CD4-positive, alpha-beta T cell treated with Interleukin-1 beta for 1 hour (primary cell): Measurements from ENCODE around the gene CD47.

ENCODE experiments used
- DNase-seq, 2 donors: peaks; one replicate each; pipeline ENCODE4 v3.0.0-alpha.2; 2020 to 2022

The CD47 gene

DNA sequence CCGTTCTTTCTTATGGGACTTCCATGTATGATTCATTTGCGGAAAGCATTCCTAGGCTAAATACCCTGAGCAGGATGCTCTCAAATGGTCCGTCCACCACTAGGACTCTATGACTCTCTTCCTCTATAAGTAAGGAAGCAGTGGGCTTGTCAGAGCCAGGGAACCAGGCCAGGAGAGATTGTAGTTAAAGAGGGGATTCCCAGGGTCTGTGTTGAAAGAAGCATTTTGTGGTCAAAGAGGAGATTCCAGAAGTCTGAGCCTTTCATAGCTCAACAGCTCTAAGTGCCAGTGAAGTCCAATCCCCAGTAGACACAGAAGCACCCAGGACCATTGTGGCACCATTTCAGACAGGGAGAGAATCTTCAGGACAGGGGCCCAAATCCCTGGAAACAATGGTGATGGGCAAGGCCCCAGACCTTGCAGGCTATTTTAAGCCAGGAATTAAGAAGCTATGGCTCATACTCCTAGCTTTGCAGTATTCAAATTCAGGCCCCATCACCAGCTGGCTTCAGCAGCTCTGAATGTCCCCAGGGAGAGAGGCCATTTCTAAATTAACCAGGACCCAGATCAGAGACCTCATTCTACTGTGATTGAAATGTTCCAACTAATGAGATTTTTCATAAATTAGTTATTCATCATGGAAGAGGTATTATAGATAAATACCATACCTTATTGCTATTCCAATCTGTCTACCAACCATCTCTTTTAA is 81.7 kb downstream of the CD47 start:
- DNase-seq, result no peak

DNA sequence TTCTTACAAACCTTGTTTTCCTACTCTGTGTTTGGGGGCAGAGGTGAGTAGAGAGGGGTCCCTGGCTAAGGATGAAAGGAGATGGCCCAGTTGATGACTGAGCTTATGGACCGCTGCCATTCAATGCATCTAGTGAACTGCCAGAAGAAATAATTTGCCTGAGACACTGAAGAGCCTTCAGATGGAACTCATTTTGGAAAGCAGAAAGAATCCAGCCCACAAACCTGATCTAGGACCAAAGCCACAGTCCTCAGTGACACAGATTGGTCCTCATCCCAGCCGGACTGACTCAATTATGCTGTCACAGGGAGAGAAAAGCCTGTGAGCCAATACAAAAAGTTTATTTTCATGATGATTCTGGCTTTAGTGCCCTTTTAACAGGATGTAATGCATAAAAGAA is 82.7 kb downstream of the CD47 start:
- no peak for DNase-seq

DNA sequence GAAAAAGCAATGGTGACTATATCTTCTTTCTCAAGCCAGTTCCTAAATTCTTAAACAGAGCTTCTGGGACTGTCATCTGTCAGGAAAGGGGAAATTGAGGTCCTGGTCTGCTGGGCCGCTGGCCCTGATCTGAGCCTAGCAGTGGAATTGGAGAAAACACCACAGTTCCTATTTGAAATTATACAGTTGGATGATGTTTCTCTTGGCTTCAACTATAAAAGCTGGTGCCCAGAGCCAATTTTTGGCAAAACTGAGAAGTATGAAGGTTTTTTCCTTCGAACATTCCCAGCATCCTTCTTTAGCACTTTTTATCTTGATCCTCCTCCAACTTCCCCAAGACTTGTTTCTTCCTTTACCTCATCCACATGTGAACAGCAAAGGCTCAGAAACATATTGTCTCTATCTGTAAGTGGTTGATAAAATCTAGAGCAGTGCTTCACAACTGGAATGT is 83.9 kb downstream of the CD47 start:
- DNase-seq, result no peak

DNA sequence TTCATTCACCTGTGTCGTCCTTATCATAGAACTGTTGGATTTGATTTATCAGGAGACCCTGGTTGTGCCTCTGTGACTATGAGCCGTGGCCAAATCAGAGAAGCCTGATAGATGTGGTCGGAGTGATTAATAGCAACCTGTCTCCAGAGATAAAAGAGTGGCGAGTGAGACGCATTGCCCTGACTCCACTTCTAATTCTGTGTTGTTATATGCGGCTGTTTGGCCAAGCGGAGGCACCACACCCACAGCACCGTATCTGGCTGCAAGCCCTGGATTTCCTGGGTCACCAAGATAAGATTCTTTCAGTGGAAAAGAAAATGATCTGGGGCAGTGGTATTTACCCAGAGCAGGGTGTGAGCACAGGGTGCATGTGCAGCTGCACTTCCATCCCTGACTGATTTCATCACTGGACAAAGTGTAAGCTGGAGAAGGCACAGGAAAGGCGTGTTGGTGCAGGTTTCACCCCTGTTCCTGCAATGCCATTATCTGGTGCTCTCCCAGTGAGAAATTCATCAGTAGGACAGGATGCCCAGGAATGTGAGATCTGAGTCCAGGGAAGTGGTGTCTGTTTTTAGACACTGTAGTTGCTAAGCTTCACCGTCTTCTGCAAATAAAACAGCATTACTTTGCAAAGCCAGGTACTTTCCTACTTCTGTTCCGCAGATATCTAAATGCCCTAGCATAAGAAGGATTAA is 84.6 kb downstream of the CD47 start:
- no peak for DNase-seq

DNA sequence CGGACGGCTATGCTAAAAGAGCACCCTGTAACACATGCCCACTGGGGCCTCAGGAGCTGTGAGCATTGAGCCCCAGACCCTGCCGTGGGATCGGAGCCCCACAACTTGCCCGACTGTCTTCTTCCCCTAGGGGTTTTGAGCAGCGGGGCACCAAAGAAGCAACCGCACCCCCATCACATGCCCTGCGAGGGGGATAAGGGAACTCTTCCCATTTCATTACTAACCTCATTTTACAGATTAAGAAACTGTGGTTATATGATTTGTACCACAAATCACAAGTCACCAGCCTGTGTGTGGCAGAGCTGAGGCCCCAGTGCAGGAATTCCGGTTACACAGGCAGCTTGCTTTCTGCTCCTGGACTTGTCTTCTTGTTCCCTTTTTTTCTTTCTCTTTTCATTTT is 86.2 kb downstream of the CD47 start:
- DNase-seq, result no peak

DNA sequence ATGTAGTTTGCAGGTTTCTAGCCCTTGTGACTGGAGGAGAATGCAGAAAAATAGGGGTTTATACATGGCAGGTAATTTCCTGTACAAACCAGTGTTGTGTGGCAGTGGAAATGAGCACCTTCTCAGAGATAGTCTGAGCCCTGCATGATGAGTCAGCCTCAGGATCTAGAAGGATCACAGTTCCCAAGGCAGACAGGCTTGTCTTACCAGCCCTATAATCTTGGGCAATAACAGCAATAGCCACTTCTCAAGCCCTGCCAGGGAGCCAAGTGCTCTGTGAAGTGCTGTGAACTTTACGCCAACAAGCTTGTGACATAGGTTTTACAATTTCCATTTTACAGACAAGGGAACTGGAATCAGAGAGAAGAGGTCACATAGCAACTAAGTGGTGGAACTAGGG is 89.4 kb downstream of the CD47 start:
- DNase-seq, result no peak

DNA sequence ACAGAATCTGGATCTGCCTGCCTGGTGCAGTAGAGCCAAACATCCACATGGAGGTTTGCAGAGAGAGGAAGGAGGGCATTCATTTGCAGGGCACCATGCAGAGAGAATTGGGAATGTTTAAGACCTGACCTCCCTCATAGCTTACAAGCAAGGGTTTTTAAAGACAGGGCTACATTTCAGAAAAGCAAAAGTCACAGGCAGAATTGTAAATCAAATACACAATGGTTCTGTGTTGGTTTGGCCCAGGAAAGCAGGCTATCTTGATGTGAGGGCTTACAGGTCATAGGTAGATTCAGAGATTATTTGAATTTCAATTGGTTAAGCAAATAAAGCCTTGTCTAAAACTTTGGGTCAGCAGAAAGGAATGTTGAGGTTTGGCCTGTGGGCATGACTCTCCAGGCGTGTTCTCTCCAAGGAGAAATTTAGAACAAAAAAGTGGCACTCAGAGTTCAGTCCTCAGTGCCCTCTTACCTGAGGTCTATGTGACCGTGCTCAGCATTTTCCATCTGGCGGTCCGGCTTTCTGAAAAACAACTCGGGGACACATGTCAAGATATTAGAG is 91.5 kb downstream of the CD47 start:
- no peak for DNase-seq

DNA sequence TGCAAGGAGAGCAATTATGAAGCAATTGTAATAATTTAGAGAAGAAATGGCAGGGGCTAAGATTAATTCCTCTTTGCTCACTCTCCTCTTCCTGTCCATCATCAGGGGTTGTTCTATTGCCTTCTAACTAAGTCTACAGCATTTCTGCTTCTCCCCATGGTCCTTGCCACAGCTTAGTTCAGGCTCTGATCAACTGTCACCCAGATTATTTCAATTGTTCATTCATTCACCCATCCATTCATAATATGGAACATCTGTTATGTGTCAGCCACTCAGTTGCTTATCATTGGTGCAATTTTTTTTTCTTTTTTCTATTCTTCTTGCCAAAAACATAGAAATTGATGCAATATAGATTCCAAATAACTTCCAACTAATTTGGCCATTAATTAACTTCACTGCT is 93.2 kb downstream of the CD47 start:
- DNase-seq, result no peak

DNA sequence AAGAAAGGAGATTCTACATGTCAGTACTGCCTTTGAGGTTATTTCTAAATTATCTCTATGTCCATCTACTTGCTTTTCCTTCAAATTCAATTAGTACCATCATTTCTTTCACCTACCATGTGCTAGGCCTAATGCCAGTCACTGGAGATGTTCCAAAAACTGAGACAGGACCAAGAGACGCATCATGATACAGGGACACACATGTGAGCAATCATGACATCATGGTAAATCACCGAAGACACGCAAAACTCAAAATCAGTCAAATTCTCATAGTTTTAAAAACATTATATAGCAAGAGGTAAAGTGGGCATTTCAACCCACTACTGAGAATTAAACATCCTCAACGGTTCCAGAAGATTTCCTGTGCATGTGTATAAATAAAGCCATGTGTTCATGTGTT is 95.0 kb downstream of the CD47 start:
- no peak for DNase-seq

DNA sequence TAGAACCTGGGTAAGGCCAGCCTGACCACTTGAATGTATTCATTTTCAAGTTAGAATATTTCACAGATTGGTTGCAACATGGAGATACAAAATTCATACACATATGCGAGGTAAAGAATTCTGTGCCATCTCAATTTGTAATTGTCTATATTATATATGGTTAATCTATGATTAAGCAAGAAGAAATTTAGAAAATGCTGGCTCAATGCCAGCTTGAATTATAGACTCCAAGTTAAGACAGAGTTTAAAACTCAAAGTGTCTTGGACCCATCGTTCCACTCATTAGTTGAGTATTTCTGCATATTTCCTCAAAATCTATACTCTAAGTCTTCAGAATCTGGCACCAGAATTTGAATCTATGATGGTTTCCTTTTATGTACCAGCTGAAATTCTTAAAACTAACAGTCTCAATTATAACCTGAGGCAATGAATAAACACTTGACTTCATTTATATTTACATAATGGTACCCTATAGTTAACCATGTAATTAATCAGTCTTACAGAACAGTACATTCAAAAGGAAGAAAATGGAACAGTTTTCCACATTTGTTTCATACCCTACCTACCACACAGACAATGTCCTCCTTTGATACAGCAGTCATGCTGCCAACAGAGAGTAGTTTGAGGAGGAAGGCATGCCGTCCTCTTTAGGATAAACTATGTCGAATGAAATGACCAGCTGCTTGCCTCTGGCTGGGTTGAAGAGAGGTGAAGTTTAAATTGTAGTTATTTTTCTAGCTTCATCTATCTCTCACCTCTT is 95.7 kb downstream of the CD47 start:
- DNase-seq, result no peak

DNA sequence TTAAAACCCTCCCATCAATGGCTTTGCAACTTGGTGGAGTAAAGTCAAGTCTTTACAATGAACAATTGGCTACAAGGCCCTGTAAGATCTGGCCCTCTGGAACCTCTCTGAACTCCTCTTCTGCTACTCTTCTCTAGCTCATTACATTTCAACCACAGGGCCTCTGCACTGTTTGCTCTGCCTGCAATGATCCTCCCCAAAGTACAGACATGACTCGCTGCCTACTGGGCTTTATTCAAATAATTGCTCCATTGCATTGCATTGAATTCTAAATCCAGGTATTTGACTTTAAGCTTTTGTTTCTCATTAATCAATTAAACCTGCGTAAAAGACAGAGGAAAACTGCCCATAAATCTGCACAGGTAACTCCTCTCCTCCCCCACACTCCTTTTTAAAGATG is 96.7 kb downstream of the CD47 start:
- no peak for DNase-seq

DNA sequence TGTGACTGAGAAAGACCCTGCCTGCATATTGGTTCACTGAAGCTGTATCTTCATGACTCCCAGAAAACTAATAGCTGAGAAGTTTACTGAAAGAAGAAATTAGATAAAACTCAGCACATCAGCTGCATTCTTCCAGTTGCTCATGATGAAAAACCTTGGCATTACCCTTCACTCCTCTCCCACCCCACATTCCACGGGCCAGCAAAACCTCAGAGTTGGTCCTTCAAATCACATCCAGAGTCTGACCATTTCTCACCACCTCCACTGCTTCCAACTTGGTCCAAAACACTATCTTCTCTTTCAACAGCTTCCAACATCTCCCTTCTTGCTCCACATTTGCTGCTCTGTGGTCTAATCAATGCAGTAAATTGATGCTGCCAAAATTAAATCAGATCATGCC is 97.1 kb downstream of the CD47 start:
- no peak for DNase-seq
